Upper lobe of left lung (tissue), 6 donors: Measurements from ENCODE around the gene KCNMA1. TPM values are rescaled to one million over a fixed set of nuclear protein-coding genes. Genes with fewer than 3 reads are reported as not detected.
A peak's percentile ranks its signal among the peaks of the same experiment; 100 is the strongest.

Source experiments
- ATAC-seq, 2 donors: fragments of 200-7000 bp; cut with Tn5 transposase; one replicate each; pipeline ENCODE4 v1.9.1; 2022; ENCODE audit warnings: mild to moderate bottlenecking in 2 of 2, moderate library complexity in 2 of 2; ENCODE audit not compliant: low FRiP score in 2 of 2
- DNase-seq, 2 donors: peaks; one replicate each; pipeline ENCODE4 v3.0.0-alpha.2; 2019 to 2020
- H3K27ac ChIP-seq, 4 donors: fragments of 200-600 bp; sonication (generic); one replicate each; pipeline ENCODE4 v1.5.1; 2016 to 2019
- H3K27me3 ChIP-seq, 4 donors: fragments of 200-600 bp; sonication (generic); one replicate each; pipeline ENCODE4 v1.5.1; 2017 to 2019
- H3K36me3 ChIP-seq, 4 donors: fragments of 200-600 bp; sonication (generic); one replicate each; pipeline ENCODE4 v1.5.1; 2016 to 2019
- H3K4me1 ChIP-seq, 4 donors: fragments of 200-600 bp; sonication (generic); one replicate each; pipeline ENCODE4 v1.5.1; 2018 to 2019
- H3K4me3 ChIP-seq, 4 donors: fragments of 200-600 bp; sonication (generic); one replicate each; pipeline ENCODE4 v1.5.1; 2017 to 2019; ENCODE audit warnings: mild to moderate bottlenecking in 2 of 4, moderate library complexity in 1 of 4
- H3K9me3 ChIP-seq, 4 donors: fragments of 200-600 bp; sonication (generic); one replicate each; pipeline ENCODE4 v1.5.1; 2018 to 2019
- CTCF ChIP-seq, 6 experiments: fragments of 450-650 bp in 4 of 6; fragments of 200-600 bp in 2 of 6; sonication (generic) in 2 of 6; IDR thresholded peaks; one replicate each; pipeline ENCODE4 v1.5.1; 2016 to 2019; ENCODE audit warnings: antibody characterized with exemption in 6 of 6
- EP300 ChIP-seq, 4 donors: sonication (generic); formaldehyde crosslinking; IDR thresholded peaks; one replicate each; pipeline ENCODE4 v1.5.1; 2017; ENCODE audit warnings: antibody characterized with exemption in 4 of 4, control low read depth in 2 of 4
- POLR2A ChIP-seq, 4 donors: fragments of 450-650 bp; IDR thresholded peaks; one replicate each; pipeline ENCODE4 v1.5.1; 2016 to 2017; ENCODE audit warnings: antibody characterized with exemption in 4 of 4, mild to moderate bottlenecking in 2 of 4
- POLR2AphosphoS5 ChIP-seq, 2 donors: sonication (generic); formaldehyde crosslinking; IDR thresholded peaks; one replicate each; pipeline ENCODE4 v1.5.1; 2017; ENCODE audit warnings: antibody characterized with exemption in 2 of 2
- WGBS, 2 donors: methylation state at CpG; one replicate each; pipeline ENCODE4 v1.1.5; 2017 to 2018; 5-methylcytosine and 5-hydroxymethylcytosine counted together
- total RNA-seq, 6 donors: library from RNA; depleted of rRNA in 4 of 6; stranded (reverse); fragments of >200 nt in 4 of 6; gene quantifications; one replicate each; pipeline versions ENCODE4 v1.1.0 to v1.2.1, GENCODE V29; 2016 to 2021
- donor health status: DM: no; HTN: no; CAD: no; lungs with moderate emphysema.
- donor health status: DM: no; HTN: yes; CAD: no; lungs with severe emphysema.

Gene KCNMA1
- total RNA-seq, 6 donors from 2014 or later, result 5.8 to 107 (median 22.0) TPM

DNA sequence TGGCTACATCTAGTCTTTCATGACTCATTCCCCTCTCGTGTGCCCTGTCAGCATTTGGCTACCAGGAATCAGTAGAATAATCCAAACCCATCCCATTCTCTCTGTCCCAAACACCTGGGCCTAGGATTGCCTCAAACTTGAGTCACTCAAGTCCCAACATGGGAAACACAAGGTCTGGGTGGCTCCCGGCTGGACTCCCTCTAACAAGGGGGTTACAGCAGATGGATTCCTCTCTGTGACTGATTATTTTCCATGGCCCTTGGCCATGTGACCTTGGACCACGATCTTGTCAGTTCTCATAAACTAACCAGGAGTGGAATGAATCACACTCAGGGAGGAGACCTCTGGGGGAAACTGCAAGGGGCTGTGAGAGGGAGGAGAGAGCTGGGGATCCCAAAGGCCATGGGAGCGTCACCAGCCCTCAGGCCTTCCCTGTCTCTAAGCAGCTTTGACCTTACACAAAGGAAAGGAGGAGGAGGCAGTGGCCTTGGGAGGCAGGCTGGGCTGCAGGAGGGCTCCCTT is 533.1 kb downstream of the KCNMA1 start:
- Histone ChIP-seq H3K27ac (no peak overlapping the region), H3K4me1 (peaks cover 0 to 3% (median 1%) of the 10 kb centered on the region in 4 donors), H3K9me3 (no peaks in the 10 kb centered on the region), H3K36me3 (no peaks in the 10 kb centered on the region), H3K27me3 (no peaks in the 10 kb centered on the region), H3K4me3 (no peak overlapping the region)
- 26 to 69% methylated on average over 4 of the region's 4 CpGs for WGBS, 2 donors
- TF ChIP-seq EP300 (IDR thresholded peaks at IDR 0.05), result peak in 1 of 4 donors; percentile 12
- no peak for TF ChIP-seq POLR2A (IDR thresholded peaks at IDR 0.05)
- TF ChIP-seq CTCF (IDR thresholded peaks at IDR 0.05), result no peak
- peak in 1 of 2 donors; percentile 35 for TF ChIP-seq POLR2AphosphoS5 (IDR thresholded peaks at IDR 0.05)
- peak in 1 of 2 donors; percentile 78 for ATAC-seq
- no peak for DNase-seq

DNA sequence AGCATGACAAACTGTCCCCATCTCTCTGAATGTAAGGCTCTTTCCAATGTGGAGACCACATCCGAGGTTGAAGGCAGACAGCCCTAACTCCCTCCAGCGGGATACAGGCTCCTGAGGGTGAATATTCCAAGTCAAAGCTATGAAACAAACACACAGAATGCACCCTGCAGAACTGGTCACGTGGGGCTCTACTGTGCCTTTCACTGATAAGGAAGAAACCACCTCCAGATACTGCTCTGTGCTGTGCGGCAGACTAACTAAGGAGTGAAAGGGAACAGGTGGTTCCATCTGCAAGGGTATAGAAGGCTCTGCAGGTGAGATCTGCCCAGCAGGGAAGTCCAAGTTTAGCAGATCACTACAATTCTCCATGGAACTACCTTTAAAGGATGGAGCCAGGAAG is 534.4 kb downstream of the KCNMA1 start:
- 87 to 93% methylated on average over 4 of the region's 4 CpGs for WGBS, 2 donors
- no peak overlapping the region for H3K4me3 ChIP-seq
- no peaks in the 10 kb centered on the region for H3K36me3 ChIP-seq
- no peaks in the 10 kb centered on the region for H3K27me3 ChIP-seq
- H3K27ac ChIP-seq, result no peak overlapping the region
- no peak for ATAC-seq
- peaks cover 0 to 5% (median 3%) of the 10 kb centered on the region in 4 donors for H3K4me1 ChIP-seq
- TF ChIP-seq CTCF (IDR thresholded peaks at IDR 0.05), result no peak
- DNase-seq, result no peak
- H3K9me3 ChIP-seq, result no peaks in the 10 kb centered on the region

- TF ChIP-seq EP300 (IDR thresholded peaks at IDR 0.05) (no peak), POLR2A (IDR thresholded peaks at IDR 0.05) (no peak), POLR2AphosphoS5 (IDR thresholded peaks at IDR 0.05) (no peak), CTCF (IDR thresholded peaks at IDR 0.05) (no peak)
- peaks cover 0 to 5% (median 3%) of the 10 kb centered on the region in 4 donors for H3K4me1 ChIP-seq
- no peaks in the 10 kb centered on the region for H3K27me3 ChIP-seq
- H3K9me3 ChIP-seq, result no peaks in the 10 kb centered on the region
- no peak overlapping the region for H3K4me3 ChIP-seq
- no peak overlapping the region for H3K27ac ChIP-seq
- no peak for ATAC-seq
- DNase-seq, result no peak
- 79 to 88% methylated on average over 5 of the region's 5 CpGs for WGBS, 2 donors
- H3K36me3 ChIP-seq, result no peaks in the 10 kb centered on the region
Measured at GRCh38 chr10:77101341-77101740, 536.3 kb downstream of the KCNMA1 start.

DNA sequence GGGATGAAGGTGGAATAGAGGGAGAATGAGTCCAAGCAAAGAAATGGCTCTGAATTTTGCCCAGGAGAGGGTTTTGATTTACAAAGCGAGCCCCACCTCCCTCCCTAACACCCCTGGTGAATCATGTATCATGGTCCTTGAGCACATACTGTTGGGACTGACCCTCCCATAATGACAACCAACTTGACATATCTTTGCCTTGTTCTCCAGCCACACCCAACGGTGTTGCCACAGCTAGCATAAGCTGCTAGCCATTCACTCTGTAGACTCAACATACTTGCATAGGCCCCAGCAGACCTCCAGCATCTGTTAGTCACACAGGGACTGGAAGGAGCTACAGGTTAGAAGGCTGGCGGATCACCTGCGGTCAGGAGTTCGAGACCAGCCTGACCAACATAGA is 538.5 kb downstream of the KCNMA1 start:
- H3K27me3 ChIP-seq, result no peaks in the 10 kb centered on the region
- TF ChIP-seq EP300 (IDR thresholded peaks at IDR 0.05), result no peak
- TF ChIP-seq POLR2A (IDR thresholded peaks at IDR 0.05), result no peak
- TF ChIP-seq POLR2AphosphoS5 (IDR thresholded peaks at IDR 0.05), result no peak
- TF ChIP-seq CTCF (IDR thresholded peaks at IDR 0.05), result no peak
- DNase-seq, result no peak
- no peak overlapping the region for H3K27ac ChIP-seq
- H3K4me1 ChIP-seq, result peaks cover 0 to 5% (median 0%) of the 10 kb centered on the region in 4 donors
- no peaks in the 10 kb centered on the region for H3K36me3 ChIP-seq
- ATAC-seq, result peak in 1 of 2 donors; percentile 64
- 84 to 97% methylated on average over 5 of the region's 5 CpGs for WGBS, 2 donors
- H3K4me3 ChIP-seq, result no peak overlapping the region
- no peaks in the 10 kb centered on the region for H3K9me3 ChIP-seq

DNA sequence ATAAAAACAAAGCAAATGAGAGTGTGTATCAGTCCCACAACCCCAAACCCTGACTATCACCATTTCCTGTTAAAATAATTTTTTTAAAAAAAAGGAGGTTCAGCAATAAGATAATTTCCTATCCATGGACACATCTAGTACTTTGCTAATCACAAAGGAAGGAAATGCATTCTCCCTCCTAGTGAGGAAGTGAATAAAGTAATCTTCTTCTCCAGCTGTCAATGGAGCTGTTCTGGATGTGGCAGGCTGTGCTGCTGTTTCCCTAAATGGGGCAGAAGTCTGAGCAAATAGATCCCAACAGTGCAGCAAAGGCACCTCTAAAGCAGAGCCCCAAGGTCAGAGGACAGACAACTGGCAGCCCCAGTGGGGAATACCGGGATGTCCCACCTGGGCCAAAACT is 540.0 kb downstream of the KCNMA1 start:
- H3K4me3 ChIP-seq, result no peak overlapping the region
- peaks cover 0 to 5% (median 0%) of the 10 kb centered on the region in 4 donors for H3K4me1 ChIP-seq
- no peak overlapping the region for H3K27ac ChIP-seq
- H3K27me3 ChIP-seq, result no peaks in the 10 kb centered on the region
- H3K36me3 ChIP-seq, result no peaks in the 10 kb centered on the region
- TF ChIP-seq CTCF (IDR thresholded peaks at IDR 0.05) (no peak), POLR2A (IDR thresholded peaks at IDR 0.05) (no peak), POLR2AphosphoS5 (IDR thresholded peaks at IDR 0.05) (no peak), EP300 (IDR thresholded peaks at IDR 0.05) (no peak)
- no peaks in the 10 kb centered on the region for H3K9me3 ChIP-seq
- ATAC-seq (no peak), DNase-seq (no peak)
- WGBS, 2 donors, result 60 to 90% methylated on average over 1 of the region's 1 CpG
